Liver (tissue), 3 donors: ENCODE measurements around the gene SMAP1.

Experiments used
- FOXA1 ChIP-seq: IDR thresholded peaks from 2 replicates; pipeline ENCODE4 v1.6.1; 2016; ENCODE audit warnings: antibody characterized with exemption
- FOXA2 ChIP-seq: IDR thresholded peaks from 2 replicates; pipeline ENCODE4 v1.6.1; 2016; ENCODE audit warnings: antibody characterized with exemption
- GABPA ChIP-seq, 2 donors: IDR thresholded peaks in 1 of 2; conservative IDR thresholded peaks in 1 of 2; 2 replicates each; pipeline ENCODE4 v1.6.1; 2016; ENCODE audit warnings: antibody characterized with exemption in 2 of 2, mild to moderate bottlenecking in 1 of 2, moderate library complexity in 1 of 2
- JUND ChIP-seq, 2 donors: IDR thresholded peaks; 2 replicates each; pipeline ENCODE4 v1.6.1; 2016; ENCODE audit warnings: antibody characterized with exemption in 2 of 2
- RAD21 ChIP-seq, 2 donors: IDR thresholded peaks; 2 replicates each; pipeline ENCODE4 v1.6.1; 2016; ENCODE audit warnings: antibody characterized with exemption in 2 of 2, mild to moderate bottlenecking in 2 of 2
- SP1 ChIP-seq: IDR thresholded peaks from 2 replicates; pipeline ENCODE4 v1.6.1; 2018; ENCODE audit warnings: antibody characterized with exemption, mild to moderate bottlenecking
- YY1 ChIP-seq: IDR thresholded peaks from 2 replicates; pipeline ENCODE4 v1.6.1; 2016; ENCODE audit warnings: antibody characterized with exemption, mild to moderate bottlenecking
- TF ChIP-seq, protein P1 (sequence below): fragments of 150-350 bp; IDR thresholded peaks from 2 replicates; pipeline ENCODE4 v1.5.1; 2017; ENCODE audit warnings: improper control_type of control experiment, low read depth, low read length; ENCODE audit not compliant: missing input control
- TF ChIP-seq, protein P2 (sequence below): IDR thresholded peaks from 2 replicates; pipeline ENCODE4 v1.6.1; 2016; ENCODE audit warnings: antibody characterized with exemption, mild to moderate bottlenecking
- TF ChIP-seq, protein P3 (sequence below): IDR thresholded peaks from 2 replicates; pipeline ENCODE4 v1.6.1; 2016; ENCODE audit warnings: antibody characterized with exemption
- TF ChIP-seq, protein P4 (sequence below): IDR thresholded peaks from 2 replicates; pipeline ENCODE4 v1.6.1; 2016; ENCODE audit warnings: antibody characterized with exemption
- TF ChIP-seq, protein P5 (sequence below): IDR thresholded peaks from 2 replicates; pipeline ENCODE4 v1.6.1; 2016; ENCODE audit warnings: antibody characterized with exemption
- donor health status: healthy.
- donor health status: healthy.

DNA sequence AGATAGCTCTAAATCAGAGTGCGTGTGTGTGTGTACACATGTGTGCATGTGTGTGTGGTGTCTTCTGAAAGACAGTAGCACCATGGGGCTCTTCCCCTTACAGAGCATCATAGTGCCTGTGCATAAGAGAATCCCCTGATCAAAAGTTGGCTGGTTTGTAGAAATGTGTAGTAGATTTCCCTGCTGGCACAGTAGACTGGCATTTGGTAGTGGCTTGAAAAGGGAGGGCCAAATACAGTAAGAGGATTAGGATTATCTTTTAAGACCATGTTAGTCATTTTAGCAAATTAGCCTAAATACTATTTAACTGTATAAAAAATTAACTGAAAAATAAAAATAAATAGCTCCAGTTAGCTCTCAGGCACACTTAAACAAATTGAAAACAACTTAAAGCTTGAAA is 176.6 kb downstream of the SMAP1 start:
- TF ChIP-seq, protein P1, sequence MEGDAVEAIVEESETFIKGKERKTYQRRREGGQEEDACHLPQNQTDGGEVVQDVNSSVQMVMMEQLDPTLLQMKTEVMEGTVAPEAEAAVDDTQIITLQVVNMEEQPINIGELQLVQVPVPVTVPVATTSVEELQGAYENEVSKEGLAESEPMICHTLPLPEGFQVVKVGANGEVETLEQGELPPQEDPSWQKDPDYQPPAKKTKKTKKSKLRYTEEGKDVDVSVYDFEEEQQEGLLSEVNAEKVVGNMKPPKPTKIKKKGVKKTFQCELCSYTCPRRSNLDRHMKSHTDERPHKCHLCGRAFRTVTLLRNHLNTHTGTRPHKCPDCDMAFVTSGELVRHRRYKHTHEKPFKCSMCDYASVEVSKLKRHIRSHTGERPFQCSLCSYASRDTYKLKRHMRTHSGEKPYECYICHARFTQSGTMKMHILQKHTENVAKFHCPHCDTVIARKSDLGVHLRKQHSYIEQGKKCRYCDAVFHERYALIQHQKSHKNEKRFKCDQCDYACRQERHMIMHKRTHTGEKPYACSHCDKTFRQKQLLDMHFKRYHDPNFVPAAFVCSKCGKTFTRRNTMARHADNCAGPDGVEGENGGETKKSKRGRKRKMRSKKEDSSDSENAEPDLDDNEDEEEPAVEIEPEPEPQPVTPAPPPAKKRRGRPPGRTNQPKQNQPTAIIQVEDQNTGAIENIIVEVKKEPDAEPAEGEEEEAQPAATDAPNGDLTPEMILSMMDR = no peak
- TF ChIP-seq RAD21 (IDR thresholded peaks at IDR 0.05) = no peak
- TF ChIP-seq FOXA1 = no peak
- TF ChIP-seq GABPA (IDR thresholded peaks at IDR 0.05 in 1 of 2, conservative IDR thresholded peaks at IDR 0.05 in 1 of 2) = no peak
- TF ChIP-seq, protein P2, sequence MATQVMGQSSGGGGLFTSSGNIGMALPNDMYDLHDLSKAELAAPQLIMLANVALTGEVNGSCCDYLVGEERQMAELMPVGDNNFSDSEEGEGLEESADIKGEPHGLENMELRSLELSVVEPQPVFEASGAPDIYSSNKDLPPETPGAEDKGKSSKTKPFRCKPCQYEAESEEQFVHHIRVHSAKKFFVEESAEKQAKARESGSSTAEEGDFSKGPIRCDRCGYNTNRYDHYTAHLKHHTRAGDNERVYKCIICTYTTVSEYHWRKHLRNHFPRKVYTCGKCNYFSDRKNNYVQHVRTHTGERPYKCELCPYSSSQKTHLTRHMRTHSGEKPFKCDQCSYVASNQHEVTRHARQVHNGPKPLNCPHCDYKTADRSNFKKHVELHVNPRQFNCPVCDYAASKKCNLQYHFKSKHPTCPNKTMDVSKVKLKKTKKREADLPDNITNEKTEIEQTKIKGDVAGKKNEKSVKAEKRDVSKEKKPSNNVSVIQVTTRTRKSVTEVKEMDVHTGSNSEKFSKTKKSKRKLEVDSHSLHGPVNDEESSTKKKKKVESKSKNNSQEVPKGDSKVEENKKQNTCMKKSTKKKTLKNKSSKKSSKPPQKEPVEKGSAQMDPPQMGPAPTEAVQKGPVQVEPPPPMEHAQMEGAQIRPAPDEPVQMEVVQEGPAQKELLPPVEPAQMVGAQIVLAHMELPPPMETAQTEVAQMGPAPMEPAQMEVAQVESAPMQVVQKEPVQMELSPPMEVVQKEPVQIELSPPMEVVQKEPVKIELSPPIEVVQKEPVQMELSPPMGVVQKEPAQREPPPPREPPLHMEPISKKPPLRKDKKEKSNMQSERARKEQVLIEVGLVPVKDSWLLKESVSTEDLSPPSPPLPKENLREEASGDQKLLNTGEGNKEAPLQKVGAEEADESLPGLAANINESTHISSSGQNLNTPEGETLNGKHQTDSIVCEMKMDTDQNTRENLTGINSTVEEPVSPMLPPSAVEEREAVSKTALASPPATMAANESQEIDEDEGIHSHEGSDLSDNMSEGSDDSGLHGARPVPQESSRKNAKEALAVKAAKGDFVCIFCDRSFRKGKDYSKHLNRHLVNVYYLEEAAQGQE = no peak
- no peak for TF ChIP-seq FOXA2
- no peak for TF ChIP-seq JUND (IDR thresholded peaks at IDR 0.05)
- TF ChIP-seq, protein P3, sequence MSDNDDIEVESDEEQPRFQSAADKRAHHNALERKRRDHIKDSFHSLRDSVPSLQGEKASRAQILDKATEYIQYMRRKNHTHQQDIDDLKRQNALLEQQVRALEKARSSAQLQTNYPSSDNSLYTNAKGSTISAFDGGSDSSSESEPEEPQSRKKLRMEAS = no peak
- TF ChIP-seq, protein P4, sequence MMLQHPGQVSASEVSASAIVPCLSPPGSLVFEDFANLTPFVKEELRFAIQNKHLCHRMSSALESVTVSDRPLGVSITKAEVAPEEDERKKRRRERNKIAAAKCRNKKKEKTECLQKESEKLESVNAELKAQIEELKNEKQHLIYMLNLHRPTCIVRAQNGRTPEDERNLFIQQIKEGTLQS = no peak
- TF ChIP-seq SP1 = no peak
- TF ChIP-seq, protein P5, sequence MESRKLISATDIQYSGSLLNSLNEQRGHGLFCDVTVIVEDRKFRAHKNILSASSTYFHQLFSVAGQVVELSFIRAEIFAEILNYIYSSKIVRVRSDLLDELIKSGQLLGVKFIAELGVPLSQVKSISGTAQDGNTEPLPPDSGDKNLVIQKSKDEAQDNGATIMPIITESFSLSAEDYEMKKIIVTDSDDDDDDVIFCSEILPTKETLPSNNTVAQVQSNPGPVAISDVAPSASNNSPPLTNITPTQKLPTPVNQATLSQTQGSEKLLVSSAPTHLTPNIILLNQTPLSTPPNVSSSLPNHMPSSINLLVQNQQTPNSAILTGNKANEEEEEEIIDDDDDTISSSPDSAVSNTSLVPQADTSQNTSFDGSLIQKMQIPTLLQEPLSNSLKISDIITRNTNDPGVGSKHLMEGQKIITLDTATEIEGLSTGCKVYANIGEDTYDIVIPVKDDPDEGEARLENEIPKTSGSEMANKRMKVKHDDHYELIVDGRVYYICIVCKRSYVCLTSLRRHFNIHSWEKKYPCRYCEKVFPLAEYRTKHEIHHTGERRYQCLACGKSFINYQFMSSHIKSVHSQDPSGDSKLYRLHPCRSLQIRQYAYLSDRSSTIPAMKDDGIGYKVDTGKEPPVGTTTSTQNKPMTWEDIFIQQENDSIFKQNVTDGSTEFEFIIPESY = no peak
- TF ChIP-seq YY1 = no peak
